Cardiac muscle cell (in vitro differentiated cells and primary cell): ENCODE measurements around the gene ZDHHC13. TPM values are rescaled to one million over a fixed set of nuclear protein-coding genes. Genes with fewer than 3 reads are reported as not detected.
A peak's percentile ranks its signal among the peaks of the same experiment; 100 is the strongest.

ENCODE experiments used
- DNase-seq, 2 donors: peaks; one replicate each; pipeline versions ENCODE4 v3.0.0 to v3.0.0-alpha.2; 2010 to 2017; ENCODE audit warnings: low read depth in 1 of 2, low spot score in 1 of 2
- H3K27ac ChIP-seq: fragments of 200-600 bp; sonication (generic); 2 replicates; pipeline ENCODE4 v1.5.1; 2016
- H3K27me3 ChIP-seq: fragments of 200-600 bp; sonication (generic); 2 replicates; pipeline ENCODE4 v1.6.0; 2016; ENCODE audit warnings: control low read depth
- H3K36me3 ChIP-seq: fragments of 200-600 bp; sonication (generic); 2 replicates; pipeline ENCODE4 v1.5.1; 2016; ENCODE audit warnings: control low read depth
- H3K4me1 ChIP-seq: fragments of 200-600 bp; sonication (generic); 2 replicates; pipeline ENCODE4 v1.8.1; 2017; ENCODE audit warnings: low read depth, mild to moderate bottlenecking, mixed run types
- H3K4me3 ChIP-seq: fragments of 200-600 bp; sonication (generic); 2 replicates; pipeline ENCODE4 v1.5.1; 2016; ENCODE audit warnings: mild to moderate bottlenecking
- H3K9me3 ChIP-seq: fragments of 200-600 bp; sonication (generic); 2 replicates; pipeline ENCODE4 v1.5.1; 2017; ENCODE audit warnings: low read depth, mild to moderate bottlenecking, control low read depth
- CTCF ChIP-seq: IDR thresholded peaks from 2 replicates; pipeline ENCODE4 v1.5.1; 2012; ENCODE audit warnings: low read depth, mild to moderate bottlenecking, low read length
- polyA plus RNA-seq: library from polyadenylated mRNA; unstranded; fragments of >200 nt; fragmentation: Nextera tagmentation; extraction: Ambion mirVana; gene quantifications from 2 replicates; pipeline ENCODE4 v1.2.1, GENCODE V29; 2016
- total RNA-seq: library from RNA; depleted of rRNA; stranded (reverse); fragments of >200 nt; gene quantifications from 2 replicates; pipeline ENCODE4 v1.2.3, GENCODE V29; 2016

Gene ZDHHC13
- total and polyA plus RNA-seq, 2 experiments from 2014 or later = 8.2 to 25.7 TPM

GRCh38 chr11:19164881-19165280, 47.9 kb downstream of the ZDHHC13 start:
- no peaks in the 10 kb centered on the region for H3K9me3 ChIP-seq
- no peaks in the 10 kb centered on the region for H3K27me3 ChIP-seq
- no peak overlapping the region for H3K4me3 ChIP-seq
- H3K27ac ChIP-seq = no peak overlapping the region
- TF ChIP-seq CTCF = no peak
- peaks cover 29% of the 10 kb centered on the region for H3K4me1 ChIP-seq
- DNase-seq = no peak
- H3K36me3 ChIP-seq = no peaks in the 10 kb centered on the region

GRCh38 chr11:19168090-19168489, 51.1 kb downstream of the ZDHHC13 start:
- Histone ChIP-seq H3K36me3 (no peaks in the 10 kb centered on the region), H3K27me3 (no peaks in the 10 kb centered on the region), H3K27ac (peak overlapping the region; percentile 44), H3K4me3 (no peak overlapping the region), H3K4me1 (peaks cover 38% of the 10 kb centered on the region), H3K9me3 (no peaks in the 10 kb centered on the region)
- DNase-seq = no peak
- no peak for TF ChIP-seq CTCF

GRCh38 chr11:19173004-19173689, 56.2 kb downstream of the ZDHHC13 start:
- DNase-seq = peak in 1 of 2 donors; percentile 62
- no peak overlapping the region for H3K4me3 ChIP-seq
- TF ChIP-seq CTCF = no peak
- no peaks in the 10 kb centered on the region for H3K36me3 ChIP-seq
- no peaks in the 10 kb centered on the region for H3K27me3 ChIP-seq
- peak overlapping the region; percentile 89 for H3K27ac ChIP-seq
- peaks cover 53% of the 10 kb centered on the region for H3K4me1 ChIP-seq
- no peaks in the 10 kb centered on the region for H3K9me3 ChIP-seq

GRCh38 chr11:19173964-19174638, 57.1 kb downstream of the ZDHHC13 start:
- no peaks in the 10 kb centered on the region for H3K9me3 ChIP-seq
- H3K27me3 ChIP-seq = no peaks in the 10 kb centered on the region
- H3K4me3 ChIP-seq = no peak overlapping the region
- peak overlapping the region; percentile 89 for H3K27ac ChIP-seq
- DNase-seq = no peak
- no peaks in the 10 kb centered on the region for H3K36me3 ChIP-seq
- no peak for TF ChIP-seq CTCF
- peaks cover 45% of the 10 kb centered on the region for H3K4me1 ChIP-seq

- no peak overlapping the region for H3K4me3 ChIP-seq
- peaks cover 45% of the 10 kb centered on the region for H3K4me1 ChIP-seq
- H3K27me3 ChIP-seq = no peaks in the 10 kb centered on the region
- no peak for DNase-seq
- H3K9me3 ChIP-seq = no peaks in the 10 kb centered on the region
- peaks cover 8% of the 10 kb centered on the region for H3K36me3 ChIP-seq
- TF ChIP-seq CTCF = no peak
- H3K27ac ChIP-seq = peak overlapping the region; percentile 74
Observed at GRCh38 chr11:19176629-19177186, 59.7 kb downstream of the ZDHHC13 start.
